ENCODE measurements around the gene CRACR2A.

The CRACR2A gene

GRCh38 chr12:3580094-3580749 is 172.7 kb downstream of the CRACR2A start:
- no peak for DNase-seq (ENCODE audit: low read depth)
- no peak overlapping the region for H3K4me3 ChIP-seq (ENCODE audit: low read depth, low read length)
- no peak for TF ChIP-seq CTCF (IDR thresholded peaks at IDR 0.05; ENCODE audit: low read depth, low read length, missing control alignments)

GRCh38 chr12:3579446-3580093 is 173.3 kb downstream of the CRACR2A start:
- no peak for DNase-seq (ENCODE audit: low read depth)
- no peak for TF ChIP-seq CTCF (IDR thresholded peaks at IDR 0.05; ENCODE audit: low read depth, low read length, missing control alignments)
- no peak overlapping the region for H3K4me3 ChIP-seq (ENCODE audit: low read depth, low read length)

- H3K4me3 ChIP-seq (ENCODE audit: low read depth, low read length): no peak overlapping the region
- no peak for TF ChIP-seq CTCF (IDR thresholded peaks at IDR 0.05; ENCODE audit: low read depth, low read length, missing control alignments)
- DNase-seq (ENCODE audit: low read depth): no peak
Measured at GRCh38 chr12:3578557-3578956, 174.4 kb downstream of the CRACR2A start.

GRCh38 chr12:3576891-3577290 is 176.0 kb downstream of the CRACR2A start:
- TF ChIP-seq CTCF (IDR thresholded peaks at IDR 0.05; ENCODE audit: low read depth, low read length, missing control alignments): no peak
- no peak overlapping the region for H3K4me3 ChIP-seq (ENCODE audit: low read depth, low read length)
- no peak for DNase-seq (ENCODE audit: low read depth)

- DNase-seq (ENCODE audit: low read depth): no peak
- TF ChIP-seq CTCF (IDR thresholded peaks at IDR 0.05; ENCODE audit: low read depth, low read length, missing control alignments): no peak
- H3K4me3 ChIP-seq (ENCODE audit: low read depth, low read length): no peak overlapping the region
Measured at GRCh38 chr12:3574986-3575385, 177.9 kb downstream of the CRACR2A start.

GRCh38 chr12:3572560-3572959 is 180.3 kb downstream of the CRACR2A start:
- no peak for TF ChIP-seq CTCF (IDR thresholded peaks at IDR 0.05; ENCODE audit: low read depth, low read length, missing control alignments)
- H3K4me3 ChIP-seq (ENCODE audit: low read depth, low read length): no peak overlapping the region
- no peak for DNase-seq (ENCODE audit: low read depth)

GRCh38 chr12:3571724-3572123 is 181.2 kb downstream of the CRACR2A start:
- H3K4me3 ChIP-seq (ENCODE audit: low read depth, low read length): no peak overlapping the region
- DNase-seq (ENCODE audit: low read depth): no peak
- no peak for TF ChIP-seq CTCF (IDR thresholded peaks at IDR 0.05; ENCODE audit: low read depth, low read length, missing control alignments)
